ENCODE measurements around the gene PIK3R1.
A peak's percentile ranks its signal among the peaks of the same experiment; 100 is the strongest.

Gene PIK3R1
- total RNA-seq = 167 to 327 (median 239) reads per million in 4 experiments

- DNase-seq = peak; percentile 80
Observed at GRCh38 chr5:68215208-68215897, at the start of gene PIK3R1. Gene PIK3R1, plus strand, starts transcription at chr5:68215756. Its CDS starts 10,920 bp downstream, at chr5:68226676.

GRCh38 chr5:68167195-68167651 is 48.3 kb upstream of the PIK3R1 start:
- DNase-seq = no peak

GRCh38 chr5:68169903-68170302 is 45.7 kb upstream of the PIK3R1 start:
- DNase-seq = no peak

GRCh38 chr5:68170826-68171558 is 44.6 kb upstream of the PIK3R1 start:
- no peak for DNase-seq

- no peak for DNase-seq
Observed at GRCh38 chr5:68172314-68172713, 43.2 kb upstream of the PIK3R1 start.

GRCh38 chr5:68173007-68173406 is 42.5 kb upstream of the PIK3R1 start:
- DNase-seq = no peak

- no peak for DNase-seq
Observed at GRCh38 chr5:68176253-68176652, 39.3 kb upstream of the PIK3R1 start.

- DNase-seq = no peak
Observed at GRCh38 chr5:68176802-68177479, 38.6 kb upstream of the PIK3R1 start.

- no peak for DNase-seq
Observed at GRCh38 chr5:68177676-68178075, 37.9 kb upstream of the PIK3R1 start.

- no peak for DNase-seq
Observed at GRCh38 chr5:68178579-68178978, 37.0 kb upstream of the PIK3R1 start.

- no peak for DNase-seq
Observed at GRCh38 chr5:68180121-68181038, 35.2 kb upstream of the PIK3R1 start.

GRCh38 chr5:68181039-68181599 is 34.4 kb upstream of the PIK3R1 start:
- DNase-seq = no peak

GRCh38 chr5:68182094-68182493 is 33.5 kb upstream of the PIK3R1 start:
- no peak for DNase-seq

- DNase-seq = no peak
Observed at GRCh38 chr5:68182534-68182933, 33.0 kb upstream of the PIK3R1 start.

- no peak for DNase-seq
Observed at GRCh38 chr5:68187268-68188055, 28.1 kb upstream of the PIK3R1 start.

GRCh38 chr5:68189171-68189570 is 26.4 kb upstream of the PIK3R1 start:
- no peak for DNase-seq

GRCh38 chr5:68189613-68190012 is 25.9 kb upstream of the PIK3R1 start:
- DNase-seq = no peak

GRCh38 chr5:68190619-68191018 is 24.9 kb upstream of the PIK3R1 start:
- DNase-seq = no peak

- no peak for DNase-seq
Observed at GRCh38 chr5:68191083-68191791, 24.3 kb upstream of the PIK3R1 start.

- DNase-seq = no peak
Observed at GRCh38 chr5:68192679-68193060, 22.9 kb upstream of the PIK3R1 start.
